GM19025 (cell line): Measurements from ENCODE around the gene CDK16.

Experiments used
- ATAC-seq: cut with Tn5 transposase; IDR thresholded peaks from one replicate; pipeline ENCODE4 v1.9.1; 2021; ENCODE audit warnings: mild to moderate bottlenecking, low read depth, moderate library complexity; ENCODE audit not compliant: unreplicated experiment

The CDK16 gene

GRCh38 chrX:47204970-47205369, 13.5 kb upstream of the CDK16 start:
- no peak for ATAC-seq

GRCh38 chrX:47206316-47206715, 12.2 kb upstream of the CDK16 start:
- ATAC-seq: no peak

- ATAC-seq: no peak
These were observed 10.4 kb upstream of the CDK16 start for GRCh38 chrX:47208108-47208507.

GRCh38 chrX:47209508-47210238, 8.8 kb upstream of the CDK16 start:
- no peak for ATAC-seq

- no peak for ATAC-seq
These were observed 7.6 kb upstream of the CDK16 start for GRCh38 chrX:47210661-47211425.

GRCh38 chrX:47212381-47213293, 5.8 kb upstream of the CDK16 start:
- no peak for ATAC-seq

- no peak for ATAC-seq
These were observed 3.9 kb upstream of the CDK16 start for GRCh38 chrX:47214435-47215077.

DNA sequence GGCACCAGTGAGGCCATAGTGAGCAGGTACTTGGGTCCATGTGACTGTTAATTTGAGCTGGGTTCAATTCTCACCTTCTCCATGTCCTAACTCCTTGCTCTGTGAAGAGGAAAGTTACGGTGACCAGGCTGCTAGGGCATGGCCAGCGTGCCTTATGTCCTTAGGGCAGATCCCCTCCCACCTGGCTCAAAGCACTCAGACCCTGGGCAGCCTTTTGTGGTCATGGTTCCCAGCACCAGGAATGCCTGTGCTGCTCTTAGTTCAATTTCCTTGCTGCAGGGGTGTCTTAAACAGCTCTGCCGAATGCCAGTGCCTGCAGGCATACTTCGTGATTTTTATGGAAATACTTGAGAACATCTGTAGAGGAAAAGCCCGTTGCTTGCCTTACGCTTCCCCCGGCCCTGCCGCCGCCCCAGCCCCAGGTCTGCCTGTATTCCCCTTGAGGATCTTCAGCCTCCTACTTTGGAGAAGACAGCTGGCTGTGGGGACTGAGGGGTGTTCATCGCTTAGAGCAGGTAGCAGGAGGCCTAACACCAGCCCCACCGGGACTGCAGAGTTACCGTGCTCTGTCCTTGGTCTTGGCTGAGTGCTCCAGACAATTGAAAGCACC, 3.1 kb upstream of the CDK16 start:
- no peak for ATAC-seq

DNA sequence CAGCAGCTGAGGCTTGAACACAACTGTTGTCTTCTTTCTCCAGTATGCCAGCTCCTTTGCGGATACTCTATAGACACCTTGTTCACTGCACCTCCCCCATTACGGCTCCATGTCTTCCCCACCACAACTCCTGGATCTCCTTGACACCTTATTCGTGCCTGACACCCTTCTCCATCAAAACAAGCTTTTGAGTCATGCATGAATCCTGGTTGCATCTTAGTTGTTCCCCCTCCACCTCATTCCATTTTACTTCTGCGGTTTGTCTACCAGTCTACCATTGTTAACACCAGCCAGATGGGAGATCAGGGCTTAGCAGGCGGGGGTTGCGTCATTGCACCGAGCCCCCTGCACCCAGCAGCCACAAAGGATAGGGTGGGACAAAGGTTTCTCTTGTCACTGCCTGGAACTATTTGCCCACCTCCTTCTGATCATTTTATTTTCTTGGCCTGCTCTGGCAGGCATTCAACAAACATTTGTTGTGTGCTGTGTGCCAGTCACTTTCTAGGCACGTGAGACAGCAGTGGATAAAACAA, 2.0 kb upstream of the CDK16 start:
- no peak for ATAC-seq

DNA sequence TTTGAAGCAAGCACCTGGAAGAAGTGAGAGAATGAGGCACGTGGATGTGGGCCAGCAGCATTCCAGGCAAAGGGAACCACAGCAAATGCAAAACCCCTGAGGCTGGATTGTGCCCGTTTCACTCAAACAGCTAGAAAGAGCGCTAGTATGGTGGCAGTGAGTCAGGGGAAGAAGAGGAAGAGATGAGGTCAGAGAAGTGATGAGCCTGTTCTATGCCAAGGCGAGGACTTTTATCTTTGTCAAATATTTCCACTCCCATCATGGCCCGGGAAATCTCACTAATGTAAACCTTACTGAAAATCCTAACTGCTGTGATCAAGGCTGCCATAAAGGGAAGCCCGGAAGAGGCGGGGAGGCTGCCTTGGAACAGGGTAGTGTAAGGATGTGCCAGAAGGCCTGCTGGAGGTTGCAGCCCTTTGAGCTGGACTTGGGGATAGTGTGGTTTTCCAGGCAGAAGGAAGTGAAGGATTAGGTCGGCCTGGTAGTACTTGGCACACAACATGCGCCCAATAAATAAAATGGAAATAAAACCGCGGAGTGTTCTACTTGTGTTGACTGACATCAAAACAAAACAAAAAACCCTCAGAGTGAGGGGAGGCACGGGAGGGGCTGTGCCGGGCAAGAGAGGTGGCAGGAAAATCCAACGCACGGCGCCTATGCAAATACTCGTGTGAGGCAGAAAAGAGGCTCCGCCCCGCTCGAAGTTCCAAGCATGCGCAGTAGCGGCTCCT, 1.2 kb upstream of the CDK16 start:
- ATAC-seq: no peak

DNA sequence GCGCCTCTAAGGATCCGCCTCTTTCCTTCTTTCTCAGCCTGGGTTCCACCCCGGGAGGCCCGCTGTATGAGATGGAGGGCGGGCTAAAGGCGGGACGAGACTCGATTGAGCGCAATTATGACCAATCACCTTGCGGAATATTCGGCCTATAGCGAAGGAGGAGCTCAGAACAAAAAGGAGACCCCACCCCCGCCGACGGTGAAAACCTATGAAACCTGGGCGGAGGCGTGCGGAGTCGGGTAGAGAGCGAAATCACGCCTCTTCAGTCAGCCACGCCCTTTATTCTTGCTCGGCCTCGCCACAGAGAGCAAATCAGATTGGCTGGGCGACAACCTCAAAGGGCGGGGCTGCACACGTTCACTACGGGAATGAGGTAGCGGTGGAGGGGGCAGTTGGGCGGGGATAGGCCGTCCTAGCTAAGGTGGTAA, 615 bp upstream of the CDK16 start:
- ATAC-seq: peak; percentile 86

- no peak for ATAC-seq
These were observed 687 bp downstream of the CDK16 start for GRCh38 chrX:47218920-47219815.

DNA sequence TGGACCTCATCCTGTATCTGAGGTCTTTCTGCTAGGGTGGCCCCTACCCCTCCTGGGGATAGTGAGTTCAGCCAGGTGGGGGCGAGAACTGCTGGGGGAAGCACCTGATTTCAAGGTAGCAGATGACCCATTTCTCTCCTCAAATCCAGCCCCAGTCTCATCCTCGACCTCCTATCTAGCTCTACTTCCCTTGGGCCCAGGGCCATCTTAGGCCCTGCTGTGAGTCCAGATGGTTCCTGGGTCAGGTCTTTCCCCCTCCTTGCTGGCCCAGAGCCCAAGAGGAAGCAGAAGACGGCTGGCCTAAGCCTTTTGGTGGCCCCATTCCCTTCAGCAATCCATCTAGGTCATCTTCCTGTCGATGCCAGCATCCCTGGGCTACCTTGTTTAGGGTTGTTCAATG, 3.3 kb downstream of the CDK16 start:
- ATAC-seq: no peak

DNA sequence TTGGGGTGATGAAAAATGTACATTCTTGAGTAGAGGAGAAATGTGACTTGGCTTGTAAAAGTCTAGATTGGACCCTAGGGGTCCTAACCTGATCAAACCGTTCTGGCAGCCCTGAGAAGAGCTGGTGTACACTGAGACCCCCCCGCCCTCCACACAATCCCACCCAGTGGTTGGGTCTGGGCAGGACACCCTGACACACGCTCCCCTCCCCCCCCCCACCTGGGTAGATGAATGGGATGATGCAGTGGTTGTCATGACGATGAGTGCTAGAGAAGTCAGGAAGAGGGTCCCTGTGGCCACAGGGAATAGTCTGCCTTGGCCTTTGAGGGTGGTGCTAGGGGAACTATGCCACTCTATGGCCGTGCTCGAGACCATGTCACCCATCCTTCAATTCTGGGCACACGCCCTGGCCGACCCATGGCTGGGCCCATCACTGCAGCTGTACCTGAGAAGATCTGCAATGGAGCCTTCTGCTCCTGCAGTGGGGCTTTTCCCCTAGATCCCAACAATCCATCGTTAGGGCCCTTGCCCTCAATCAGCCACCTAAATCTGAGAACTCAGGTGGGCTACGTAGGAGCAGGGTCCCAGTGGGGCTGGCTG, 4.4 kb downstream of the CDK16 start:
- ATAC-seq: no peak

- no peak for ATAC-seq
These were observed 5.2 kb downstream of the CDK16 start for GRCh38 chrX:47223476-47224250.

DNA sequence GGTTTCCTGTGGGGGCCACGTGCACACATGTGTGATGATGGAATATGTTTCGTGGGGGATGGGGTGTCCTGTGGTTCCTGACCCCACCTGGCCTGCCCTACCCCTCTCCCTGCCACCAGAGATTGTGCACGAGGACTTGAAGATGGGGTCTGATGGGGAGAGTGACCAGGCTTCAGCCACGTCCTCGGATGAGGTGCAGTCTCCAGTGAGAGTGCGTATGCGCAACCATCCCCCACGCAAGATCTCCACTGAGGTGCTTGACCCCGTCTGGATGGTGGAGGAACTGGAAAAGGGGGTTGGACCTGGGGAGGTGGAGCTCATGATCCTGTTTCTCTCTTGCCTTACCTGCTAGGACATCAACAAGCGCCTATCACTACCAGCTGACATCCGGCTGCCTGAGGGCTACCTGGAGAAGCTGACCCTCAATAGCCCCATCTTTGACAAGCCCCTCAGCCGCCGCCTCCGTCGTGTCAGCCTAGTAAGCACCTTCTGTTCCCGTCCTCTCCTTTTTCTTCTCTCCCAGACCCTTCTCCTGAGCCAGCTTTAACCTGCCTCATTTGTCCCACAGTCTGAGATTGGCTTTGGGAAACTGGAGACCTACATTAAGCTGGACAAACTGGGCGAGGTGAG, 5.9 kb downstream of the CDK16 start:
- no peak for ATAC-seq

DNA sequence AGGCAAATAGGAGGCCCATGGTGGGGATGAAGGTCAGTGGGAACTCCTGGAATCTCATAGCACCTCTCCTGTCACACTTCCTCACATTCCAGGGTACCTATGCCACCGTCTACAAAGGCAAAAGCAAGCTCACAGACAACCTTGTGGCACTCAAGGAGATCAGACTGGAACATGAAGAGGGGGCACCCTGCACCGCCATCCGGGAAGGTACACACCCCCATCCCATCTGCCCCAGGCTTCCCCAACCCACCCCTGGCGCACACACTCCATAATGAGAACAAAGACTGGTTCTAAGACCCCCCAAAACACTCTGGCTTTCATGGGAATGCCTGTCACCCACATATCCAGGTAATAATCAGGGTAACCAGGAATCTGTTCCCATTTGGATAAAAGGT, 6.4 kb downstream of the CDK16 start:
- no peak for ATAC-seq
